SK-N-MC (cell line): ENCODE measurements around the gene PTPN13.

Source experiments
- DNase-seq: peaks from one replicate; pipeline ENCODE4 v3.0.0-alpha.2; 2011; ENCODE audit warnings: low read depth, low spot score
- H3K27ac ChIP-seq: fragments of 200-600 bp; sonication (generic); 2 replicates; pipeline ENCODE4 v1.5.1; 2016; ENCODE audit warnings: mixed run types
- H3K36me3 ChIP-seq: fragments of 200-600 bp; sonication (generic); 2 replicates; pipeline ENCODE4 v1.6.1; 2017; ENCODE audit warnings: antibody characterized with exemption, low read length, mixed read lengths; ENCODE audit not compliant: insufficient read depth
- H3K4me3 ChIP-seq: fragments of 200-600 bp; sonication (generic); 2 replicates; pipeline ENCODE4 v1.5.1; 2016
- H3K9ac ChIP-seq: fragments of 200-600 bp; sonication (generic); 2 replicates; pipeline ENCODE4 v1.8.0; 2017; ENCODE audit warnings: mixed run types, mixed read lengths; ENCODE audit not compliant: insufficient read length
- H3K9me3 ChIP-seq: fragments of 200-600 bp; sonication (generic); 2 replicates; pipeline ENCODE4 v1.6.1; 2017; ENCODE audit warnings: low read depth, mild to moderate bottlenecking, antibody characterized with exemption, low read length, moderate library complexity, mixed read lengths
- EZH2 ChIP-seq: fragments of 200-600 bp; sonication (generic); IDR thresholded peaks from one replicate; pipeline ENCODE4 v1.6.1; 2017; ENCODE audit warnings: antibody characterized with exemption
- FOXP2 ChIP-seq: optimal IDR thresholded peaks from 2 replicates; pipeline ENCODE3; 2011; ENCODE audit warnings: mild to moderate bottlenecking, moderate library complexity; ENCODE audit not compliant: insufficient read depth; ENCODE audit errors: extremely low read length, control extremely low read depth
- POLR2AphosphoS5 ChIP-seq: IDR thresholded peaks from 2 replicates; pipeline ENCODE4 v1.6.1; 2012; ENCODE audit warnings: mild to moderate bottlenecking, low read depth, low read length, borderline replicate concordance

Gene PTPN13

GRCh38 chr4:86619656-86620055 is 25.5 kb downstream of the PTPN13 start:
- Histone ChIP-seq H3K27ac (no peak overlapping the region), H3K9ac (no peak overlapping the region), H3K9me3 (peaks cover 4% of the 10 kb centered on the region; the same call in 1 of the 2 replicates), H3K36me3 (peaks cover 76% of the 10 kb centered on the region), H3K4me3 (no peak overlapping the region)
- no peak for DNase-seq
- no peak for TF ChIP-seq FOXP2

DNA sequence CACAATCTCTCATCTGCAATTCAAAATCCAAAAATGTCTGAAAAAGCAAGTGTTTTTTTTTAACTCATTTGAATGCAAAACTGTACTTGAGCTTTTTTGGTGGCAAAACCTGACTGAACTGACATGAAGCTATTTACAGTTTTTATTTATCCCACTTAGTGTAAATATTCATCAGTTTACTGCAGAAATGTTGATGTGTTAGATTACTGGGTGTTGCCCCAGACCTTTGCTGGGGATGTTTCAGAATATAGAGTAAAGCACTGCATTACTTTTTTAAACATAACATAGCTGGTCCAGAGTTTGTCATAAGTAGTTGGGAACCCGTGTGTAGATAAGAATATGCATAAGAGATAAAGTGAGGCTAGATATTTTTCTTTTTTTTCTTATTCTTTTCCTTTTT is 27.3 kb downstream of the PTPN13 start:
- no peak for TF ChIP-seq POLR2AphosphoS5
- Histone ChIP-seq H3K27ac (no peak overlapping the region), H3K36me3 (peaks cover 75% of the 10 kb centered on the region), H3K4me3 (no peak overlapping the region), H3K9ac (no peak overlapping the region), H3K9me3 (peaks cover 4% of the 10 kb centered on the region; the same call in 1 of the 2 replicates)
- no peak for DNase-seq

- H3K27ac ChIP-seq = no peak overlapping the region
- no peak overlapping the region for H3K4me3 ChIP-seq
- peaks cover 8% of the 10 kb centered on the region; the same call in 1 of the 2 replicates for H3K9me3 ChIP-seq
- no peak for TF ChIP-seq FOXP2
- TF ChIP-seq EZH2 = no peak
- TF ChIP-seq POLR2AphosphoS5 = no peak
- H3K36me3 ChIP-seq = peaks cover 87% of the 10 kb centered on the region
- DNase-seq = no peak
- no peak overlapping the region for H3K9ac ChIP-seq
These were observed 32.0 kb downstream of the PTPN13 start for GRCh38 chr4:86626066-86626465.

DNA sequence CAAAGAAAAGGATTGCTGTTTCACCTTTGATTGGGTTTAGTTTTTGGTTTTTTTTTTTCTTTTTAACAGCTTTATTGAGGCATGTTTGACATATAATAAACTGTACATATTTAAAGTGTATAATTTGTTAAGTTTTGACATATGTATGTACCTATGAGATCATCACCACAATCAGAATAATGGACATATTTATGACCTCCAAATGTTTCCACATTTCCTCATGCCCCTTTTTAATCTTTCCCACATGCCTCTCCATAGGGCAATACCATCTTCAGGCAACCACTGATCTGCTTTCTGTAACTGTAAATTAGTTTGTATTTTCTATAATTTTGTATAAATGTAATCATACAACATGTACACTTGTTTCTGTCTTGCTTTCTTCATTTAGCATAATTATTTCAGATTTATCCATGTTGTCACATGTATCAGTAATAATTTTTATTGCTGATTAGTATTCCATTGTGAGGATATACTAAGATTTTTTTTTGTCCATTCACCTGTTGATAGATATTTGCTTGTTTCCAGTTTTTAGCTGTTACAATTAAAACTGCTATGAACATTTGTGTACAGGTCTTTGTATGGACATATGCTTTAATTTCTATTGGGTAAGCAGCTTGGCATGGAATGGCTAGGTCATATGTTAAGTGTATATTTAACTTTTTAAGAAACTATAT is 33.5 kb downstream of the PTPN13 start:
- H3K27ac ChIP-seq = no peak overlapping the region
- H3K9me3 ChIP-seq = peaks cover 21% of the 10 kb centered on the region; the same call in 1 of the 2 replicates
- peaks cover 85% of the 10 kb centered on the region for H3K36me3 ChIP-seq
- TF ChIP-seq EZH2 (no peak), FOXP2 (no peak), POLR2AphosphoS5 (no peak)
- H3K4me3 ChIP-seq = no peak overlapping the region
- no peak for DNase-seq
- H3K9ac ChIP-seq = no peak overlapping the region

DNA sequence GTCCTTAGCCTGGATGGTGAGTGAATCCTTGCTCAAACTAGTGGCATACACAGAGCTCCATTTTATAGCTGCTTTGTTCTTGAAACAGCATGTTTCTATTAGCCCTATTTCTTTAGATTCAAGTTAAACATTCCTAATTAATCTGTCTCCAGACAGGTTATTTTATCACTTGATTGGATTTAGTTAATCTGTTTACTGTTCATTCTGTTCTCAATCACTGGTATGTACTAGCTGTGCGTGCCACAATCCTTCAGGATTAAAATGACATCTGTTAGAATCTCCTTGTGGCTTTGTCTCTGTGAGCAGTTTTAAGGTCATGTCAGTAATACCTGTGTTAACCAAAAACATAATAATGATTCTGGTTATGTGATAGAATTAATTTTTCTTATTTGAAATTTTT is 36.5 kb downstream of the PTPN13 start:
- Histone ChIP-seq H3K4me3 (no peak overlapping the region), H3K27ac (no peak overlapping the region), H3K9ac (no peak overlapping the region), H3K9me3 (peaks cover 49% of the 10 kb centered on the region), H3K36me3 (peaks cover 87% of the 10 kb centered on the region)
- no peak for TF ChIP-seq FOXP2
- no peak for TF ChIP-seq POLR2AphosphoS5
- no peak for TF ChIP-seq EZH2
- no peak for DNase-seq

GRCh38 chr4:86631166-86631565 is 37.1 kb downstream of the PTPN13 start:
- Histone ChIP-seq H3K9me3 (peaks cover 54% of the 10 kb centered on the region), H3K9ac (no peak overlapping the region), H3K36me3 (peaks cover 89% of the 10 kb centered on the region), H3K4me3 (no peak overlapping the region), H3K27ac (no peak overlapping the region)
- DNase-seq = no peak
- no peak for TF ChIP-seq FOXP2
- no peak for TF ChIP-seq POLR2AphosphoS5
- TF ChIP-seq EZH2 = no peak

DNA sequence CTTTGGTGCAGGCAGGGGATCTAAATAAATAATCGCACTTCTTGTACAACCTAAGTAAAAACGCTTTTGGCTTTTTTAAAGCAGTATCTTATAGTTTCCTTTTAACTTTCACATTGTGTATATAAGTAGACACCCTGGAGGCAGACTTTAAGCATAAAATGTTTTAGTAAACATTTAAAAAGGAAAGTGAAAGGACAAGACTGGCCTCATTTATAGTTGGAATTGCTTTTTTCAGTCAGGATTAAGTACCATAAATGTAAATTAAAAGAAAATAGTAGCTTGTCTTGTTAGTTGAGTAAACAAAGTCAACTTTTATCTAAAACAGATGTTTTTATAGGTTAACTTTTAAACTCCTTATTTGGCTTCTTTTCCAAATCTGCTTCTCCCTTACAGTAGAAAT is 39.7 kb downstream of the PTPN13 start:
- Histone ChIP-seq H3K36me3 (peaks cover 72% of the 10 kb centered on the region), H3K9ac (no peak overlapping the region), H3K9me3 (peaks cover 52% of the 10 kb centered on the region), H3K27ac (peak overlapping the region; percentile 47; the same call in 1 of the 2 replicates), H3K4me3 (peak overlapping the region; percentile 6; the same call in 1 of the 2 replicates)
- DNase-seq = no peak
- no peak for TF ChIP-seq FOXP2
- no peak for TF ChIP-seq POLR2AphosphoS5
- TF ChIP-seq EZH2 = no peak

GRCh38 chr4:86640469-86640868 is 46.4 kb downstream of the PTPN13 start:
- Histone ChIP-seq H3K27ac (0 out of 2 replicates have a peak overlapping the region, but pooled peaks have one; percentile 5), H3K36me3 (peaks cover 69% of the 10 kb centered on the region), H3K4me3 (no peak overlapping the region), H3K9ac (no peak overlapping the region), H3K9me3 (peaks cover 11% of the 10 kb centered on the region; the same call in 1 of the 2 replicates)
- TF ChIP-seq EZH2 = no peak
- no peak for TF ChIP-seq FOXP2
- no peak for TF ChIP-seq POLR2AphosphoS5
- DNase-seq = no peak

GRCh38 chr4:86641516-86642090 is 47.5 kb downstream of the PTPN13 start:
- Histone ChIP-seq H3K27ac (0 out of 2 replicates have a peak overlapping the region, but pooled peaks have one; percentile 5), H3K36me3 (peaks cover 69% of the 10 kb centered on the region), H3K9me3 (peaks cover 8% of the 10 kb centered on the region; the same call in 1 of the 2 replicates), H3K4me3 (no peak overlapping the region), H3K9ac (no peak overlapping the region)
- DNase-seq = no peak
- TF ChIP-seq POLR2AphosphoS5 (no peak), FOXP2 (no peak), EZH2 (no peak)
